OCI-M1 (cell line): ENCODE data around the gene DPF1.
"Not testable (repeated sequence)": the region's sequence is repeated elsewhere in the genome, so short reads cannot be mapped to it uniquely, and the experiment has no call there.

Source experiments
- DNase-seq: peaks from one replicate; lab custom pipeline; 2025; lab: John Stamatoyannopoulos, UW

The DPF1 gene

GRCh38 chr19:38250821-38251563, 27.0 kb upstream of the DPF1 start:
- no peak for DNase-seq

GRCh38 chr19:38250428-38250820, 26.4 kb upstream of the DPF1 start:
- DNase-seq: no peak

- DNase-seq: no peak
Observed at GRCh38 chr19:38248421-38248820, 24.4 kb upstream of the DPF1 start.

GRCh38 chr19:38247734-38248268, 23.8 kb upstream of the DPF1 start:
- DNase-seq: no peak

- DNase-seq: no peak
Observed at GRCh38 chr19:38247126-38247525, 23.1 kb upstream of the DPF1 start.

GRCh38 chr19:38245826-38246498, 21.9 kb upstream of the DPF1 start:
- no peak for DNase-seq

- no peak for DNase-seq
Observed at GRCh38 chr19:38243279-38243673, 19.3 kb upstream of the DPF1 start.

- no peak for DNase-seq
Observed at GRCh38 chr19:38239816-38240215, 15.8 kb upstream of the DPF1 start.

- DNase-seq: no peak
Observed at GRCh38 chr19:38234615-38235014, 10.6 kb upstream of the DPF1 start.

GRCh38 chr19:38233740-38234251, 9.8 kb upstream of the DPF1 start:
- peak; percentile 92 for DNase-seq

GRCh38 chr19:38231918-38232317, 7.9 kb upstream of the DPF1 start:
- no peak for DNase-seq

- DNase-seq: not testable (repeated sequence)
Observed at GRCh38 chr19:38230506-38231133, 6.6 kb upstream of the DPF1 start.

GRCh38 chr19:38229585-38230073, 5.6 kb upstream of the DPF1 start:
- DNase-seq: peak; percentile 91

- peak; percentile 17 for DNase-seq
Observed at GRCh38 chr19:38228491-38229439, 4.7 kb upstream of the DPF1 start.

GRCh38 chr19:38228005-38228377, 4.0 kb upstream of the DPF1 start:
- no peak for DNase-seq

GRCh38 chr19:38227287-38228004, 3.4 kb upstream of the DPF1 start:
- DNase-seq: no peak

GRCh38 chr19:38224863-38225218, 819 bp upstream of the DPF1 start:
- not testable (repeated sequence) for DNase-seq

GRCh38 chr19:38223617-38224013, 407 bp downstream of the DPF1 start:
- DNase-seq: no peak

- no peak for DNase-seq
Observed at GRCh38 chr19:38223119-38223523, 901 bp downstream of the DPF1 start.

- no peak for DNase-seq
Observed at GRCh38 chr19:38221919-38222830, 1.8 kb downstream of the DPF1 start.
